K562 (cell line): ENCODE data around the gene HNRNPM. TPM values are rescaled to one million over a fixed set of nuclear protein-coding genes. Genes with fewer than 3 reads are reported as not detected.

ENCODE experiments used
- ATAC-seq: fragments of 200-7000 bp; cut with Tn5 transposase; 3 replicates; pipeline ENCODE4 v1.9.1; 2020; ENCODE audit warnings: moderate library complexity
- BruUV-seq: library from RNA; stranded (reverse); fragments of 400-500 nt; replicated peaks from 2 replicates; lab custom pipeline; 2021; lab: Mats Ljungman, UMichigan
- CTCF ChIA-PET: fragments of 300-600 bp; formaldehyde crosslinking; extraction: SDS; loops from one replicate; lab custom pipeline; 2021; ENCODE audit warnings: low intra/inter-chr PET ratio; lab: Yijun Ruan, JAX
- POLR2A ChIA-PET: fragments of 300-600, 350-650 bp; sonication (Branson Sonifier 250); formaldehyde crosslinking; extraction: SDS; loops from one replicate; lab custom pipeline; 2021; ENCODE audit warnings: antibody characterized with exemption, inconsistent platforms; lab: Yijun Ruan, JAX
- DNase-seq, 4 experiments: peaks; one replicate each; pipeline versions ENCODE4 v3.0.0 to v3.0.0-alpha.2; 2011 to 2018; ENCODE audit warnings: low spot score in 3 of 4, mixed read lengths in 3 of 4; ENCODE audit errors: extremely low read depth in 1 of 4
- FAIRE-seq: peaks from 2 replicates; lab custom pipeline; 2011; peaks lifted over from hg19 to GRCh38; lab: Jason Lieb, UNC
- H2AFZ ChIP-seq: 2 replicates; pipeline ENCODE4 v1.6.0; 2011; ENCODE audit warnings: low read depth, low read length, control low read depth, inconsistent platforms
- H3K27ac ChIP-seq: fragments of 200-600 bp; 3 replicates; pipeline ENCODE4 v1.8.0; 2011; ENCODE audit warnings: low read depth, mild to moderate bottlenecking, control low read depth, inconsistent platforms, low read length, moderate library complexity, mixed read lengths; ENCODE audit errors: extremely low read depth
- H3K27me3 ChIP-seq, 2 experiments: fragments of 300-600 bp in 1 of 2; 2 replicates in 1 of 2; 3 replicates in 1 of 2; pipeline versions ENCODE4 v1.6.0 to v1.8.0; 2011; ENCODE audit warnings: inconsistent platforms in 2 of 2, low read length in 2 of 2, mild to moderate bottlenecking in 1 of 2, mixed read lengths in 1 of 2, moderate library complexity in 1 of 2; ENCODE audit not compliant: control insufficient read depth in 2 of 2, insufficient read depth in 2 of 2
- H3K36me3 ChIP-seq: fragments of 300-600 bp; 3 replicates; pipeline ENCODE4 v1.8.0; 2011; ENCODE audit warnings: mild to moderate bottlenecking, low read length, inconsistent platforms; ENCODE audit not compliant: control insufficient read depth, insufficient read depth
- H3K4me1 ChIP-seq, 2 experiments: fragments of 200-600 bp in 1 of 2; replicated peaks in 1 of 2; 2 replicates in 1 of 2; 3 replicates in 1 of 2; pipeline versions ENCODE4 v1.5.1 to v1.8.0; 2011; ENCODE audit warnings: inconsistent platforms in 2 of 2, low read length in 2 of 2, mild to moderate bottlenecking in 1 of 2, mixed read lengths in 1 of 2, moderate library complexity in 1 of 2; ENCODE audit not compliant: control insufficient read depth in 2 of 2, insufficient read depth in 2 of 2
- H3K4me2 ChIP-seq: 2 replicates; pipeline ENCODE4 v1.6.1; 2011; ENCODE audit warnings: low read length, control low read depth, inconsistent platforms, mixed read lengths; ENCODE audit not compliant: insufficient read depth
- H3K4me3 ChIP-seq: fragments of 200-600 bp; sonication (generic), shearing (Covaris generic); 2 replicates; pipeline ENCODE4 v1.5.1; 2016; ENCODE audit warnings: control low read depth, inconsistent platforms
- H3K79me2 ChIP-seq: fragments of 200-600 bp; 3 replicates; pipeline ENCODE4 v1.8.0; 2011; ENCODE audit warnings: low read length, inconsistent platforms; ENCODE audit not compliant: control insufficient read depth, insufficient read depth
- H3K9ac ChIP-seq, 2 experiments: 2 replicates each; pipeline versions ENCODE4 v1.6.0 to v1.6.1; 2011; ENCODE audit warnings: low read depth in 2 of 2, low read length in 2 of 2, control low read depth in 1 of 2, inconsistent platforms in 1 of 2, mild to moderate bottlenecking in 1 of 2, mixed read lengths in 1 of 2; ENCODE audit not compliant: insufficient read depth in 1 of 2
- H3K9me1 ChIP-seq: one replicate; pipeline ENCODE4 v1.6.0; 2011; ENCODE audit warnings: inconsistent platforms, mild to moderate bottlenecking, low read length, moderate library complexity; ENCODE audit not compliant: control insufficient read depth, insufficient read depth
- H3K9me3 ChIP-seq: replicated peaks from 2 replicates; pipeline ENCODE4 v1.5.1; 2011; ENCODE audit warnings: low read depth, low read length, inconsistent platforms; ENCODE audit not compliant: control insufficient read depth, insufficient read depth
- H4K20me1 ChIP-seq: replicated peaks from 2 replicates; pipeline ENCODE4 v1.6.1; 2011; ENCODE audit warnings: low read length, inconsistent platforms, mixed read lengths; ENCODE audit not compliant: control insufficient read depth, insufficient read depth
- EGR1 ChIP-seq: fragments of 450-650 bp; conservative IDR thresholded peaks from 2 replicates; pipeline ENCODE4 v1.6.1; 2017; ENCODE audit warnings: mild to moderate bottlenecking
- HLTF ChIP-seq: fragments of 450-650 bp; IDR thresholded peaks from 2 replicates; pipeline ENCODE4 v1.6.1; 2016
- ILK ChIP-seq: fragments of 450-650 bp; IDR thresholded peaks from 2 replicates; pipeline ENCODE4 v1.6.1; 2016; ENCODE audit warnings: missing genetic modification characterization, low read depth, mild to moderate bottlenecking, missing compliant biosample characterization, moderate library complexity, borderline replicate concordance
- MTA3 ChIP-seq: fragments of 450-650 bp; formaldehyde crosslinking; IDR thresholded peaks from 2 replicates; pipeline ENCODE4 v1.6.1; 2017; ENCODE audit warnings: mild to moderate bottlenecking, borderline replicate concordance
- NFIC ChIP-seq: fragments of 450-650 bp; IDR thresholded peaks from 2 replicates; pipeline ENCODE4 v1.6.1; 2017; ENCODE audit warnings: mild to moderate bottlenecking, inconsistent platforms
- RNF2 ChIP-seq: sonication (generic); IDR thresholded peaks from 2 replicates; pipeline ENCODE4 v1.6.1; 2016
- TCF7 ChIP-seq: sonication (generic); IDR thresholded peaks from 2 replicates; pipeline ENCODE4 v1.6.1; 2016; ENCODE audit warnings: antibody characterized with exemption, borderline replicate concordance
- ZNF184 ChIP-seq: sonication (generic); formaldehyde crosslinking; IDR thresholded peaks from 2 replicates; pipeline ENCODE4 v1.5.0; 2020; ENCODE audit warnings: missing genetic modification reagents
- WGBS: fragments of 100-300 bp; shearing (Covaris generic); methylation state at CpG from one replicate; pipeline ENCODE4 v1.1.6; 2016; ENCODE audit warnings: low coverage, mixed read lengths; ENCODE audit not compliant: insufficient coverage; ENCODE audit errors: missing lambda C conversion rate; 5-methylcytosine and 5-hydroxymethylcytosine counted together
- in situ Hi-C: fragments of 300-500 bp; cut with MboI; formaldehyde crosslinking; loops from 4 replicates; pipeline ENCODE4 v1.15.0; 2018; ENCODE audit warnings: inconsistent platforms, mixed read lengths
- intact Hi-C: fragments of 100-400 bp; cut with micrococcal nuclease; formaldehyde crosslinking; loops from 2 replicates; pipeline ENCODE4 v1.14.2; 2022
- polyA plus RNA-seq, 8 experiments: library from polyadenylated mRNA; depleted of rRNA in 4 of 8; stranded (reverse) in 5 of 8; unstranded in 3 of 8; fragments of >200 nt; fragmentation: Nextera tagmentation in 2 of 8; fragmentation: Illumina TruSeq in 1 of 8; extraction: Ambion mirVana in 2 of 8; extraction: Trizol in 1 of 8; gene quantifications; 2 replicates each; pipeline versions ENCODE4 v1.2.1 to v1.2.3, GENCODE V29; 2011 to 2014; ENCODE audit warnings: inconsistent platforms in 1 of 8, missing spikeins in 1 of 8
- total RNA-seq, 7 experiments: library from RNA; depleted of rRNA in 6 of 7; stranded (reverse); fragments of >200 nt in 6 of 7; fragmentation: Illumina TruSeq in 2 of 7; extraction: Trizol in 2 of 7; gene quantifications; 2 replicates each; pipeline versions ENCODE4 v1.2.1 to v1.2.3, GENCODE V29; 2011 to 2021; ENCODE audit warnings: low replicate concordance in 1 of 7

Gene HNRNPM
- total and polyA plus RNA-seq, 9 of the 15 experiments (the other 6 are each of a cell fraction or from before 2014, with no cell fraction given), result 11.1 to 340 (median 195) TPM

- 36% methylated on average over 16 of the region's 22 CpGs for WGBS
- POLR2A ChIA-PET, result interaction anchor here (0.7 to 1.0 kb wide), 2 partner anchors 54 to 135 kb away, joined by 3 read pairs; partner anchors contain the start of gene HNRNPM
- intact Hi-C loops, result no loop called here
- TF ChIP-seq TCF7 (no peak), EGR1 (no peak), RNF2 (no peak)
- in situ Hi-C loops, result no loop called here
- Histone ChIP-seq H3K9me3 (no peaks in the 10 kb centered on the region), H3K9ac (peak overlapping the region in 1 of 2 experiments; percentile 45; a peak in 2 of 4 replicates), H3K27ac (no peak overlapping the region), H2AFZ (no peak overlapping the region), H3K4me3 (no peak overlapping the region), H3K4me2 (no peak overlapping the region), H4K20me1 (0 out of 2 replicates have a peak, but pooled peaks cover 3% of the 10 kb centered on the region), H3K27me3 (peaks cover 2 to 25% of the 10 kb centered on the region in 2 experiments; a peak in 4 of 5 replicates), H3K36me3 (no peaks in the 10 kb centered on the region), H3K79me2 (no peaks in the 10 kb centered on the region), H3K9me1 (no peaks in the 10 kb centered on the region), H3K4me1 (peaks cover 0 to 27% of the 10 kb centered on the region in 2 experiments; a peak in 3 of 5 replicates)
- CTCF ChIA-PET, result no interaction called here
- DNase-seq (no peak), ATAC-seq (no peak; the same call in 2 of the 3 replicates), FAIRE-seq (no peak)
- no TSS peak for BruUV-seq
Observed at GRCh38 chr19:8498295-8498694, 53.5 kb downstream of the HNRNPM start.

DNA sequence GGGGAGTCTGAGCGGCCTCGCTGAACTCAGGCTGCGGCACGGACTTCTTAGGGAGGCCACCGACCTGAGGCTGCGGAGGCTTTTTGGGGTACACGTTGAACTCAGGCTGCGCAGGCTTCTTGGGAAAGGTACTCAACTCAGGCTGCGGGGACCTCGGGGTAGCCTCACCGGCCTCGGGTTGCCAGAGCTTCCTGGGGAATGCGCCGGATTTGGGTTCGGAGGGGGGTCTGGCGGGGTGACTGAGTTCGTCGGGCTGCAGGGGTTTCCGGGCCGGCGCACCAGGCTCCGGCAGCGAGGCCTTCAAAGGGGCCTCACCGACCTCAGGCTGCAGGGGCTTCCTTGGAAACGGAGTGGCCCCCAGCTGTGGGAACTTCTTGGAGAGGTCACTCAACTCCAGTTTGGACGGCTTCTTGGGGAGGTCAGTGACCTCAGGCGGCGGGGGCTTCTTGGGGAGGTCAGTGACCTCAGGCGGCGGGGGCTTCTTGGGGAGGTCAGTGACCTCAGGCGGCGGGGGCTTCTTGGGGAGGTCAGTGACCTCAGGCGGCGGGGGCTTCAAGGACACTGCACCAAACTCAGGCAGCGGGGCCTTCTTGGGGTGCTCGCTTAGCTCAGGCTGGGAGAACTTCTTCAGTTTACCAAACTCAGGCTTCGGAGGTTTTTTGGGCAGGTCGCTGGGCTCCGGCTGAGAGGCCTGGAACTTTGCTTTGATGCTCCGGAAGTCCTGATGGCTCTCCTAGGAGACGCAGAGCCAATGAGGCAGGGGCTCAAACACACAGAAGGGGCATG is 54.5 kb downstream of the HNRNPM start:
- in situ Hi-C loops (no loop called here), intact Hi-C loops (no loop called here)
- no peaks in the 10 kb centered on the region for H3K79me2 ChIP-seq
- H3K27ac ChIP-seq, result no peak overlapping the region
- no peak overlapping the region for H3K4me2 ChIP-seq
- no peaks in the 10 kb centered on the region for H3K9me3 ChIP-seq
- no peaks in the 10 kb centered on the region for H3K9me1 ChIP-seq
- DNase-seq (no peak), ATAC-seq (no peak), FAIRE-seq (no peak)
- CTCF ChIA-PET, result no interaction called here
- no peaks in the 10 kb centered on the region for H3K36me3 ChIP-seq
- H3K4me3 ChIP-seq, result no peak overlapping the region
- peaks cover 2 to 19% of the 10 kb centered on the region in 2 experiments; a peak in 4 of 5 replicates for H3K27me3 ChIP-seq
- no peak overlapping the region for H2AFZ ChIP-seq
- WGBS, result 47% methylated on average over 24 of the region's 41 CpGs
- peaks cover 6 to 34% of the 10 kb centered on the region in 2 experiments; a peak in 4 of 5 replicates for H3K4me1 ChIP-seq
- H3K9ac ChIP-seq, result peak overlapping the region in 1 of 2 experiments; percentile 9; a peak in 1 of 4 replicates
- BruUV-seq, result no TSS peak
- POLR2A ChIA-PET, result interaction anchor here (0.9 to 1.9 kb wide), 2 partner anchors 14 to 41 kb away, joined by 3 to 7 read pairs; partner anchors contain the start of gene ZNF414
- no peaks in the 10 kb centered on the region for H4K20me1 ChIP-seq
- no peak for TF ChIP-seq ILK
- no peak for TF ChIP-seq EGR1
- TF ChIP-seq ZNF184 (CRISPR knock-in tag), result no peak
- no peak for TF ChIP-seq NFIC
- TF ChIP-seq MTA3, result no peak
- no peak for TF ChIP-seq HLTF
